Endometrial microvascular endothelial cells (primary cell): ENCODE measurements around the gene SAYSD1. TPM values are rescaled to one million over a fixed set of nuclear protein-coding genes. Genes with fewer than 3 reads are reported as not detected.

Source experiments
- in situ Hi-C: cut with HindIII; loops from 2 replicates; pipeline ENCODE4 v1.10.0; 2017; ENCODE audit warnings: low sequenced_read_pairs, low pct_unique_long_range_greater_than_20kb; ENCODE audit errors: inconsistent ontology term
- total RNA-seq: library from RNA; depleted of rRNA; stranded (reverse); fragments of >200 nt; gene quantifications from one replicate; pipeline ENCODE4 v1.2.3, GENCODE V29; 2015; ENCODE audit errors: inconsistent ontology term

Gene SAYSD1
- total RNA-seq, 1 donor from 2014 or later: 17.8 TPM

DNA sequence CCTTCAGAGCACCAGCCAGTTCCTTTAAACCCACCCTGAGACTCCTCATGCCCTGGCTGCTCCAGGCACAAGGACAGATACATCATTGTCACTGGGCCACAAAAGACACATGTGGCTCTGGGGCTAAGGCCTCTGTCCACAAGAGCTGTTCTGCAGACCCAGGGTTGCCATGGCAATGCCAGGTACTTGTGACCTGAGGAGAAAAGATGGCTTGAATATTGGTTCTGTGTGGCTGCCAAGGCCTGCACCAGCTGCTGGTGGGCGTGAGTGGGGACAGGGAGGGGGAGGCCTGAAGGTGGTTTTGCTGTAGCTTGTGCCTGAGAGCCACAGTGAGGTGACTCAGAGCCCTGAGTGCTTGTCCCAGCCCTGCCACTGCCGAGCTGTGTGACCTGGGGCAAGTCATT lies 31.8 kb downstream of the SAYSD1 start:
- in situ Hi-C loops: no loop called here

DNA sequence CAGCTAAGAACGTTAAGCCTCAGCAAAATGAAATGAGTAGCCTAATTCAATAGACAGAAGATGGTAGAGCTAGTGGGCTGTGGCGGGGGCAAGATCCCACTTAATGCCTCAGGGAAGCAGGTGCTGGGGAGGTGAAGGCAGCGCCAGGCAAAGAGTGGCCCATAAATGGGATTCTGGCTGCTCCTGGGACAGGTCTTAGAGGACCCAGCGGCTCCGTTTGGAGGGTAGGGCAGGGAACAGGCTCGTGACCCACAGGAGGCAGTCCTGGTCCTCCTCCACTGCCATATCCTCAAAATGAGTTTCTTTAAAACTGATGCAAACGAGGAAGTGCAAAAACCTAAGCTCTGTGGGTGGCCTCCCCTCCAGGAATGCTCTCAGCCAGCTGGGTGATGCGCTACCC lies 32.7 kb downstream of the SAYSD1 start:
- in situ Hi-C loops: no loop called here

DNA sequence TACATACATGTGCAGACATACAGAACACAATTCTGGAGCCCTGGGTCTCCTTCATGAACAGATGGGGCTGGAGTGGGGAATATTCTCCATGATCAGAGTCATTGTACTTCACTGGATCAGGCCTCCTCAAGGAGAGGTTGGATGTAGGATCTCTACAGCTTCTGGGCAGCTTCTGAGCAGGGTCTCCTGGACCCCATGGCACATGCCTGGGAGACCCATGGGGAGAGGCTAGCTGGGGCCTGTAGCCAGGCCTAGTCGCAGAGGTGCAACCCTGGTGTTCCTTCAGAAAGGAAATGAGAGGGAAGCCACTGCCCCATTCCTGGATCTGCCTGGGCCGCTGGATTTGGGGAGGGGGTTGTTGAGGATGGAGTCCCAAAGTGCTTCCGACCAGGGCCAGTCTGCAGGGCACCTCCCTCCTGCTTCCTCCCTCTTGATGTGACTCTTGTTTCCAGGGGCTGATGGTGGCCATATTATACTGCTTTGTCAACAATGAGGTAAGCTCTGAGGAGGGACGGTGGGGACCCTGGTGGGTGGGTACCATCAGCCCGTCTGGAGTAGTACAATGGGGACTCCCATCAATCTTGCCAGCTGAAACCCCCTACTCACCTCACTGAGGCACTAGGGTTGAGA lies 34.6 kb downstream of the SAYSD1 start:
- in situ Hi-C loops: no loop called here

DNA sequence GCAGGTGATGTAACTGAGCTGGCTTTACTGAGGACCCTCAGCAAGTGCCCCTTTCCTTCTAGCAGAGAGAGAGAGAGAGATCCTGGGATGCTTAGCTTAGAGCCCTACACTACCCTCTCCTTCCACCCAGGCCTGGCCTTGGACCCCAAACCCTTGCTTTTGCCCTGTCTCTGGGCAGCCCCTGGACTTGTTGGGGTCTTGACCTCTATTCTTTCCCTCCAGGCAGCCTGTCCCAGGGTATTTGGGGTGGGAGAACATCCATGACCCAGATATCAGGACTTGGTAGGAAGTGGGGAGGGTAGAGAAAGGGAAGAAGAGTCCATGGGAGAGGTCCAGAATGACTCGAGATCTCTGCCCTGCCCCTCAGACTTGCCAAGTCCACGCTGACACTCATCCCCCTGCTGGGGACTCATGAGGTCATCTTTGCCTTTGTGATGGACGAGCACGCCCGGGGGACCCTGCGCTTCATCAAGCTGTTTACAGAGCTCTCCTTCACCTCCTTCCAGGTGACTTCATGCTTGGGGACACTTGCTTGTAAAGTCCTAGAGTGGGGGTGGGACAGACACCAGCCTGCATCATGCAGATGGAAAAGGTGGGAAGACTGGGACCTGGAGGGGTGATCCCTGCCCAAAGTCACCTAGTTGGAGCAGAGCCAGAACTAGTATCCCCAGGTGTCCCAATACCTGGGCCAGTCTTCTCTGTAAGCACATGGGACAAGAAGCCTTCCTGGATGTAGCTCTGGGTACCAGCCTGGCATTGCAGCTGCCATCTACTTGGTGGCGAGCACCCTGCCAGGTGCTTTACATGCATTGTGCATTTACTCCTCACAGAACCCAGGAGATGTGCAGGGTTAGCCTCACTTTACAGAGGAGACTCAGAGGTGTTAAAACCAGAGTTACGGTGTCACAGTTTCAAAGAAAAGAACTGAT lies 35.5 kb downstream of the SAYSD1 start:
- in situ Hi-C loops: no loop called here

DNA sequence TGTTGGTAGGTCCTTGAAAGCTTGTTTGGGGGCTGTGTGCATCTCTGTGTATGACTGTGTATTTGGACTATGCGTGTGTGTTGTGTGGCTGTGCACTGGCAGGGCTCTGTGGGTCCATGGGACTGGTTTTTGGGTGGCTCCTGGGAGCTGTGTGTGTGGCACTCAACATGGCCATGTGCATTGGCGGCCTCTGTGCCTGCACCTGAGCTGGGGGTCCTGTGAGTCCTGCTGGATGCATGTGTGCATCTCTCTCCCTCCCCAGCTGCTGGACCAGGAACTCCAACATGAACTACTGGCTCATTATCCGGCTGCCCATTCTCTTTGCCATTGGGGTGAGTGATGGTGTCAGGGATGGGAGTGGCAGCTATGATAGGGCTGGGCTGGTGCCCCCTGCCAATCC lies 36.3 kb downstream of the SAYSD1 start:
- in situ Hi-C loops: no loop called here

DNA sequence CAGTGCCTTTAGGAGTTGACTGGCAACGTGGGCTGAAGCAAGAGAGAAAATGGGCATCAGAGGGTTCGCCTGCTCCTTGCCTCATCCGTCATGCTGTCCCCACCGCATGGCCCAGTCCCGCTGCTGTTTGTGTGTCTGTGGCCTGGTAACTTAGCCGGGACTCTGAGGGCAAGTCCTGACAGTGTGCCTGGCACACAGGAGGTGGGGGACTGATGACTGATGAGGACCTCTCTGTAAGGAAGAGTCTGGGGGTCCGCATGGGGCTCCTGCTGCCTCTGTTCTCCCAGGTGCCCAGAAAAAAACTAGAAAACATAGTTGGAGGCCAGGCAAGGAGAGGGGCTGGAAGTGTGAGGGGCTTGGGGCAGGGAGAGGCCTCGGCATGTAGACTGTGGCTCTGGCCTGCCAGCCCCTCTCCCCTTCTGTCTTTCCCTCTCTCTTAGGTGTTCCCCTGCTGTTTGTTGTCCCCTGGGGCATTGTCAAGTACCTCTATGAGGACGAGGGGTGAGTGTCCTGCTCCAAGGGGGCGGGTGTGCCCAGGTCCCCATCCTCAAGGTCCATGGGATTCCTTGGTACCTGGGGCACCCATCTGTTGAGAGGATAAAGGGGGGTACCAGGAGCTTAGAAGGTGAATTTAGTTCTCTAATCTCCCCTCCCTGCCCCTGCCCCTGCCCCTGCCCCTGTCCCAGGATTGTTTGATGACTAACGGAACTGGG lies 36.9 kb downstream of the SAYSD1 start:
- in situ Hi-C loops: no loop called here

DNA sequence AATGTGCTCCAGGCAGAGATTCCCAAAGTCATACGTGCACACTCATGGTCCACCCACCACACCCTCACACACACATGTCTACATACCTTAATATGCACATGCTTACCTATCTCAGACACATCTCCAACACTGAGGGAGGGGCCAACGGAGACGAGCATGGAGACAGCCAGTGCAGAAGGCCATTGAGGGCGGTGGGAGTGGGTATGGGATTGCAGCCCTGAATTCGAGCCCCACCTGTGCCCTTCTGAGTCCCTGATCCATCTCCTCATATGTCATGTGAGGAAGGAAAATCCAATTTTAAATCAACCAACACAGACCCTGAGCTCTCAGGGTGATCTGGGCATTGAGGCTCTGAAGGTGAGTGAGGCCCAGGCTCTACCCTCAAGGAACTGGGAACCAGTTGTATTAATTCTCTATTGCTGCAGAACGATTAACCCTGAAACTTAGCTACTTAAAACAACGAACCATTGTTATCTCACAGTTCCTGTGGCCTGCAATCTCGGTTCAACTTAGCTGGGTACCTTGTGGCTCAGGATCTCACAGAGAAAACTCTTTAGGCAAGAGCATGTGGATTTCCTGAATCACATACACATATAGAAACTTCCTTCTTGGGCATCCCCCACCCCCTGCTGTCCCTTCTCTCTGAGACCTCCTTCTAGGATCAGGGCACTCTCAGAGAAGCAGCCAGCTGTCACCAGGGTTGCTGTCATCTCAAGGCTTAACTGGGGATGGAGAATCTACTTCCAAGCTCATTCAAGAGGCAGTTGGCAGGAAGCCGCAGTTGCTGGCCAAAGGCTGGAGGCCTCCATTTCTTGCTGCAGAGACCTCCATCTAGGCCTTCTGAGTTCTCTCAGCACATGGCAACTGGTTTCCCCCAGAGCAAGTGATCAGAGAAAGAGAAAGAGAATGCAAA lies 38.1 kb downstream of the SAYSD1 start:
- in situ Hi-C loops: no loop called here

DNA sequence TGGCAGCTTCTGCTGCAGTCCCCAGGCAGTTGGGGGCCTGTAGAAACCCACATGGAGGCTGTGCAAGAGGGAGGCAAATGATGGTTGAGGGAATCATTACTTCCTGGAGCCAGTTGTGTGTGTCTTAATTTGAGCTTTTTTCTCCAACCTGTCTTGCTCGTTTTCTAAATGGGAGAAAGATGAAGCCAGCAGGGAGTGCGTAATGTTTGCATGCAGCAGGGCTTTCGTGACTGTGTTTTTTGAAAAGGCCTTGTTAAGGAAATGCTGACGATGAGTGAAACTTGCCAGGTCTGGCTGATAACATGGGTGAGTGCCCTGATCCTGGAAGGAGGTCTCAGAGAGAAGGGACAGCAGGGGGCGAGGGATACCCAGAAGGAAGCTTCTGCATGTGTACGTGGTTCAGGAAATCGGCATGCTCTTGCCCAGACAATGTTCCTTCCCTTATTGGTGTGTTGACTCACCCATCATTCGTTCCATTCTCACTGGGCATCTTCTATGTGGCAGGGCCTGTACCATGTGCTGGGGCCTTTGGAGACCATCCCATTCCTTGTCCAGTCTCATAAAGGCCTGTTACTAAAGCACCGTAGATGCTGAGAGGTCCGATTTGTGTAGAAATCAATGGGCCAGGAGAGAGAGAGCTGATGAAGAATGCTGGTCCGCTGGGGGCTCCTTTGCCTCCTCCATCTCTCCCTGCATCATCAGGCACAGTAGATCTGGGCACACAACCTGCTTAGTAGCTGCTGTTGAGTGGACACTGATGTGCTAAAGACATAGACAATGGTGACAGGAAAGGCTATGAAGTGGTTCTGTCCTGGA lies 39.0 kb downstream of the SAYSD1 start:
- in situ Hi-C loops: no loop called here

DNA sequence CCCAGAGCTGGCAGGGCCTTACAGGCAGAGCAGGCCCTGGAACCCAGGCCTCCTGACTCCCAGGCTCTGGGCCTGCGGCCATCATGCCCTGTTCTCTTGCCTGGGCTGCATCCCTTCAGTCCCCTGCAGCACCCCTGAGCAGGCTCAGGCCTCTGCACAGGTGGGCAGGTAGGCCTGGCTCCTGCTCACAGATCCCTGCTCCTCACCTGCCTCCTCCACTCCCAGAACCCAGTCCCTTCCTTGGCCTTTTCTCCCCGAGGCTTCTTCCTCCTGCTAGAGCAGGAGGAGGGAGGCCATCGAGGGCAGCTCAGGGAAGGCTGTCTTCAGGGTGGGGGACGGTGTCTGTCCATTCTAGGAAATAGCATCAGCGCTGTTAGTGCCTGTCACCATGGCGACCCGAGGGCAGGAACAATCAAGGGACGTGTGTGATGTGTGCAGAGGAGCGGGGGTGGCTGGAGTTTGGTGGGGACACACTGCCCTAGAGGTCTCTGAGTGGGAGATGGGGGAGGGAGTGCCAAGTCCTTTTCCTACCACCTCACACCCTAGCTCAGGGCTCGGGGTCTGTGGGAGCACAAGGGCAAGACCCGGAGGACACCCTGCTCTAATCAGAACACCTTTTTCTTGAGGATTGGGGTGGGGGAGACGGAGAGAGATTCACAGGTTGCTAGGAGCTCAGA lies 39.8 kb downstream of the SAYSD1 start:
- in situ Hi-C loops: no loop called here

DNA sequence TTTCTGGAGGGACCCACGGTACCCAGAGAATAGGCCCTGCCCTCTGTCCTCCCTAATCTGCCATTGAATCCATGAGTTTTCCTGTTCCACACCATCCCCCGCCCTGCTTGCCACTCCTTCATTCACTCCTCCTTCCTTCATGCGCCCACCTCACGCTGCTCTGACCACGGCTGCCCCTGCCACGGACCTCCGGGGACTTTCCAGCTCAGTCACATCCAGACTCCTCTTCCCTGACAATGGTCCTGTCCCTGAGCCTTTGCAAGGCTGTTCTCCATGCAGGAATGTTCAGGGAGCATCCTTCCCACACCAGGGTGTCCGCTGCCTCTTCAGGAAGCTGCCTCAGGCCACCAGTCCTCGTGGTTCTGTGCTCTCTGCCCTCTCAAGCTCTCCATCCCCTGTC lies 40.5 kb downstream of the SAYSD1 start:
- in situ Hi-C loops: no loop called here

DNA sequence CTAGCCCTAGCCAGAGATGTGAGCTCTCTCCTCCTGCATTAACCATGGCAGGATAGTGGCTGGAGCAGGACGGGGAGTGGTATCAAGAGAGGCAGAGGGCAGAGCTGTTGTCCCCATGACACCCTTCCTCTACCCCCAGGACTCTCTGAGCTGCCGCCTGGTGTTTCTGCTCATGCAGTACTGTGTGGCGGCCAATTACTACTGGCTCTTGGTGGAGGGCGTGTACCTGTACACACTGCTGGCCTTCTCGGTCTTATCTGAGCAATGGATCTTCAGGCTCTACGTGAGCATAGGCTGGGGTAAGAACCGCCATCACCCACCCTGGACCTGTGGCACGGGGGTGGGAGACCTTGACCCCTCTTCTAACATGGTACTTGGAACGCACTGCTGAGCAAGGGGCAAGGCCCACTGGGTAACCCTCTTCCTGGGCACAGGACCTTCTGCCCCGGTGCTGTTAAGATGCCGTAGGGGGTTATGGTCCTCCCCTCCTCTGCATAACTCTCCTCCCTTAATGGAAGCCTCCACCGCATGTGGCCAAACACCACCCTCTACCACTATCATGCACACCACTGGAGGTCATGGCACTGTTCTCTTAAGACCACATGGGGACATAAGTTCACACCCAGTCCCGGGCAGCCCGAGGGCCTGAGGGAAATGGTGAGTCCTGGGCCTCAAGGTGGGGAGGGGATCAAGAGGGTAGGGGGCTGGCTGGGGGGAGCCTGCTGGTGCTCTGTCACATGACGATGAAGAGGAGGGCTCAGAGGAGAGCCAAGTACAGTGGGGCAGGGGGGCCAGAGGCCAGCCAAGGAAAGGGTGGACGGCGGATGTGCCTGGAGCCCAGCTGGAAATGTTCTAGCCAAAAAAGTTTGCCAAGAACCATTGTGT lies 41.3 kb downstream of the SAYSD1 start:
- in situ Hi-C loops: no loop called here

DNA sequence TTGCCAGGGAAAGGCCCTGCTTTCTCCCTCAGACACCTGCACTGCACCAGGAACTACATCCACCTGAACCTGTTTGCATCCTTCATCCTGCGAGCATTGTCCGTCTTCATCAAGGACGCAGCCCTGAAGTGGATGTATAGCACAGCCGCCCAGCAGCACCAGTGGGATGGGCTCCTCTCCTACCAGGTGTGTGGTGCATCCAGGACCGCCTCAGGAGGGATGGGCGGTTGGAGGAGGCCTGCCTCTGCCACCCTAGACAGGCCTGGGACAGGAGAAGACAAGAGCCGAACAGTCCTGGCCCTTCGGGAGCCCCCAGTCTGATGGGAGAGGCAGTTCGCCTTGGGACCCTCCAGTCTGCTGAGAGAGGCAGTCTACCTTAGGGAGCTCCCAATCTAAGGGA lies 42.2 kb downstream of the SAYSD1 start:
- in situ Hi-C loops: no loop called here

DNA sequence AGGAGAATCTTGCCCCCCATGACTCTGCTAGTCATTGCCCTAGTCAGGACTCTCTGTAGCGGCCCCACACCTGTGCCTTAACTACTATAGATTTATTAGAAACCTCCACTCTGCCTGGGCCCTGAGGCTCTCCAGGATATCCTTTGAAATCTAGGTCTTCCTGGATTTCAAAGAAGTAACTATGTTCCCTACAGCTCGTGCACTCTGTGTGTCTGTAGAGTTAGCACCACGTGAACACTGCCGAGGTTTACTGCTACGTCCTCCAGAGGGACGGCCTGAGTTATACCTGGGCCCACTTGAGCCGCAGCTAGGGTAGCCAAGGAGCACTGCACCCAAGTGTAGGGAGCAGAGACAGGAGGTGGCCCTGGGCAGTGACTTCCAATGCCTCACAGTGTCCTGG lies 46.6 kb downstream of the SAYSD1 start:
- in situ Hi-C loops: no loop called here

DNA sequence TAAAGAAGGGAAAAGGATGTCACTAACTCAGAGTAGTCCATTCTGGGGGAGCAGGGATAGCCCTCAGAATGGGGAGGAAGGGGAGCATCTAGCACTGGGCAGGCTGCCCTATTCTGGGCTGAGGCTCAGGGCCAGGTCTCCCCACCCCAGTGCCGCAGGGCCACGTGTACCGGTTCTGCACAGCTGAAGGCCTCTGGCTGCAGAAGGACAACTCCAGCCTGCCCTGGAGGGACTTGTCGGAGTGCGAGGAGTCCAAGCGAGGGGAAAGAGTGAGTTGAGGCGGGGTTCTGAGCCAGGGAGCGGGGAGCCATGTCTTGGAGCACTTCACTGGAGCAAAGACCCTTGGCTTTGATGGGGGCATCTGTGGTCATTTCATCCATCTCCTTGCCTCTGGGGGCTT lies 49.4 kb downstream of the SAYSD1 start:
- in situ Hi-C loops: no loop called here

DNA sequence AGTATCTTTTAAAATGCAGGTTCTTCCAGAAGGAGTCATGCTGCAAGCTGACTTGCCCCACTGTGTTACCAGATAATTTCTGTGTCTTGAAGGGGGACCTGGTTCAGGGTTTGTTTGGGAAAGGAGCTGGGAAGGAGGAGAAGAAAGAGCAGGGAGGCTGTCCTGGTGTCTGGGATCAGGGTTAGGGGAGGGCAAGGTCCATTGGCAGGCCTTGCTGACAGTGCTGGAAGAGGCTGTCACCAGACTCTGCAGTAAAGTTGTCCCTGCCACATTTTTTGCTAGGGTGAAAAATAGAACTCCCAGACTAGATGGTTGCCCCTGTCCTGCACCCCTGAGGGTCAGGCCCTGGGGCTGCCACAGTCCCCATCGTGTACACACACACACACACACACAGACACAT lies 51.5 kb downstream of the SAYSD1 start:
- in situ Hi-C loops: no loop called here

DNA sequence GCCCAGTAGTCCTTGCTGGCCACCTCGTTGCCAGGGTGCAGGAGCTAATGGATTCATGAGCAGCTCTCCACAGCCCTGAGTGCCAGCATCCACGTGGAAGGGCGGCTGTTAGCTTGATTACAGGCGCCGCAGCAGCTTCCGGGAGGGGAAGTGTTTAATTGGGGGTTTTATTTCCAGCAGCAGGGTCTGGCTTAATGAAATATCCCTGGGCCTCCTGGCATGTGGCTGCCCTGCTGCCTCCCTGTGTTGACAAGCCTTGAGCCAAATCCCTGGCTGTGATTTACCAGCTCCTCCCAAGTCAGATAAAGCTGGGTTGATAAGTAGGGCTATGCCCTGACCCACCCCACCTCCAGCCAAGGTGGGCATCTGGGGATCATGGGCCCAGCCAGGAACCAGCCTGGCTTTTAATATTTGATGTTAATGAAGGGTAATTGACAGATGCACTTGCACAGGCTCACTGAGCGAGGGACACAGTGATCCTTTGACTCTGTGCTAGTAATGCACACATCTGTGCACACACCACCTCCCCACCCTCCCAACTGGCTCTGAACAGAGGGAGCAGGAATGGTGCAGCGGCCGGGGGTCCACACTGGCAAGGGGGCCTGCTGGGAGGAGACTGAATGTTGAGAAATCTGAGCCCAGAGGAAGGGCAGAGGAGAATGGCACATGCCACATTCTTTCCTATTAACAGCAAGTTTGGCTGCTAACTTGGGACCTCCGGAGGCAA lies 52.8 kb downstream of the SAYSD1 start:
- in situ Hi-C loops: no loop called here
